HG02885 (cell line): ENCODE results near the gene EPN2.

ENCODE experiments used
- ATAC-seq: cut with Tn5 transposase; IDR thresholded peaks from one replicate; pipeline ENCODE4 v1.9.1; 2021; ENCODE audit warnings: mild to moderate bottlenecking; ENCODE audit not compliant: unreplicated experiment, poor library complexity

The EPN2 gene

DNA sequence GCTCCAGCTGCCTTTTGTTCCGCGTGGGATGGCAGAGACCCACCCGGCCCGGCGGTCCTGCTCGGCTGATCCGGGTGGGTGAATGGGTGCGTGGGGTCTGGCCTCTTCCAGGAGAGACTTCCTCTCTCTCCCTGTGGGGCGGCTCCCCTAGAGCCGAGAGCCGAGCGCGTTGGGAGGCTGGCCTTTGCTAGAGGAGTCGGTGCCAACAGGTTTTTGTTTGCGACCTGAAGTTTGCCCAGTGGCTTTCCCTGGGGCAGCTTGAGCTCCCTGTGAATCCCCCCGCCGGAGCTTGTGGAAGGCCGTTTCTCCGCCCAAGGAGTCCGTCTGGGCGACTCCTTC lies 970 bp downstream of the EPN2 start:
- no peak for ATAC-seq

DNA sequence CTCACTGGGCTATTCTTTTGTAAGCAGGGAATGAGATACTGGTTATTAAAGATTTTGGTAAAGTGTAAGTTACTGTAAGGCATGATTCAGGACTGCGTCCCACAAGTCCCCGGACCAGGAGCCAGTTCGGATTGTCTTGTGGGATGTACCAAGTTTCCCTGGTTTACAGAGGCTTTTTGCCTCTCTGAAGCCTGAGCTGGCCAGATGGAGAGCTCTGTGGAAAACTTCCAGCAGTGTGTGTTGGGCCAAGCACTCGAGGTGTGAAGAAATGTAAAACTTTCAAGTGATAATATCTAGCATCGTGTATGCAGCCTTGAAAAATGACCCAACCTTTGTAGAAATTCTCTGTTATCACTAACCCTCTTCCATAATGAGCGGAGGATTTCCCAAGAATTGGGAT lies 2.4 kb downstream of the EPN2 start:
- ATAC-seq, result no peak

DNA sequence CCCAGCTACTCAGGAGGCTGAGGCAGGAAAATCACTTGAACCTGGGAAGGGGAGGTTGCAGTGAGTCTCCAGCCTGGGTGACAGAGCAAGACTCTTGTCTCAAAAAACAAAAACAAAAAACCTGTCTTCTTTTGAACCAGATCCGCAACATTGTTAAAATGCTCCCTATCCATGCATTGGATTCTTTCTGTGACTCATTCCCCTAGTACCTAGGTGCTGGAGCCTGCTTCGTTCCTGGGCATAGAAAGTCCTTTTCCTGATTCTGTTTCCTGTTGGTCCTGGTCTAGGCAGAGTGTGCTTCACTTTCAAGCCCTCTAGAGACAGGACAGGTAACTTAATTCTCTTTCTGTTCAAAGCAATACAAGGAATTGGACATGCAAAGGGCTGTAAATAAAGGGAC lies 5.2 kb downstream of the EPN2 start:
- ATAC-seq, result no peak

DNA sequence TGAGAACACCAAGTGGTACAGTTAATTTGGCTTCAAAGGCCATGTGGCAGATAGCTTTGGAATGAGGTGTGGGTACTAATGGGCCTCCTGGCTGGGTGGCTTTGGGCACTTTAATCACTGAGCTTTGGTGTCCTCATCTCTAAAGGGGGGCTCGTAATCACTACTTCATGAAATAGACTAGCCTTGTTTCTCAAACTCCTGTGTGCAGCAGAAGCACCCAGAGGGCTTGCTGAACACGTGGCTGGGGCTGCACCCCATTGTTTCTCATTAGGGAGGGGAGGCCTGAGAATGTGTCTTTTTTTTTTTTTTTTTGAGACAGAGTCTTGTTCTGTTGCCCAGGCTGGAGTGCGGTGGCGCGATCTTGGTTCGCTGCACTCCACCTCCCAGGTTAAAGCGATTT lies 5.8 kb downstream of the EPN2 start:
- ATAC-seq, result no peak

DNA sequence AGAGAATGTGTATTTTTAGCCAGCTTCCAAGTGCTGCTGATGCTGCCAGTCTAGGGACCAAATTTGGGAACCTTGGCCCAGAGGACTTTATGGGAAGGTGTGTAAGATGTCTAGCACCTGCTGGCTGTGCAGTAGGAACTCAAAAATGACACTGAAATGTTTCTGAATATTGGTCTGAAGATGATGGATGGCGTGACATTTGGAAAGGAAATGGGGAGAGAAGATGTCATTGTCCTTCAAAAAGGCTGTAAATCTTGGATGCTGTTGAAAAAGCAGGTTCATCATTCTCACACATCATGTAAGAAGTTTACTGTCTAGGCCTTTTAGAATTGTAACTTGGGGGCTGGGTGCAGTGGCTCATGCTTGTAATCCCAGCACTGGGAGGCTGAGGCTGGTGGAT lies 6.7 kb downstream of the EPN2 start:
- no peak for ATAC-seq

DNA sequence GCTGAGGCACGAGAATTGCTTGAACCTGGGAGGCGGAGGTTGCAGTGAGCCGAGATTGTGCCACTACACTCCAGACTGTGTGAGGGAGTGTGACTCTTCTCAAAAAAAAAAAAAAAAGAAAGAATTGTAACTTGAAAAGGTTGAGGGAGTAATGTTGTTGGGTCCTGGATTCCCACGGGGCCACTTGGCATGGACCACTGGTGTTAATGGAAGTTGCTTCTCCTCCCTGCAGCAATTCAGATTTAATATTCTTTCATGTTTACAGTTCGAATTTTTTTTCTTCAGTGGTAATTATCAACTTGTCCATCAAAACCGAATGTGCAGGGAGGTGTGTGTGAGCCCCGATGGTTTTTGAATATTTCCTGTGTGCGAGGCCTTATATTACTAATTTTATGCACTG lies 7.2 kb downstream of the EPN2 start:
- no peak for ATAC-seq

DNA sequence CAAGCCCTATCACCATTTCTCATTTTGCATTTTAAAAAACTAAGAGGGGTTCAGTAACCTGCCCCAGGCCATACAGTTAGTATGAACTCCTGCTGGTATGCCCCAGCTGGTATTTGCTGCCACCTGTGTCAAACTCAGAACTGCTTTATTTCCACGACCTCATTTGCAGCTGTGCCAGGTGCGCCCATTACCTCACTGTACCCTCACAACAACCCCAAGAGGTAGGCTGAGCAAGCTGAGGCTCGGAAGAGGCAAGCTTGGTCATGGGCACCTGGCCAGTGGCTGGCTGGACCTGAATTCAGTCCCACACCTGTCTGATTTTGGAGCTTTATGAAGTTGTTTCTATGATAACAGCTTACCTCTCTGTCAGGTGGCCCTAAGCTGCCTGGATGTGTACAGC lies 7.6 kb downstream of the EPN2 start:
- no peak for ATAC-seq

DNA sequence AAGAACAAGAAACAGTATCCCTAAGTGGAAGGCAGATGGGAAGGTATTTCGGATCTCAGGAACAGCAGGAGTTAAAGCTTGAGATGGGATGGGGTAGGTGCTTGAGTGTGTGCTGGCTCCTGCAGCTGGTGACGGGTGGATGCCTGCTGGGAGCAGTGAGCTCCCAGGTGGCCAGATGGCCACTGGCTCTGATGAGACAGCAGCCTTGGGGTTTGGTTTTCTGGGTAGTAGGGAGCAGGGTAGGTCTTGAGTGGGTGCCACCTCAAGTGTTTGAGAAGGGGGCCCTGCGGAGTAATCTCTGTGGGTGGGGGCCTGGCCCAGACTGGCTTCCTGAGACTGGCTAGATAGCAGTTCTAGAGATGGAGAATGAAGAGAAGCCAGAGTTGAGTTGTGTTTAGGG lies 10.3 kb downstream of the EPN2 start:
- no peak for ATAC-seq

DNA sequence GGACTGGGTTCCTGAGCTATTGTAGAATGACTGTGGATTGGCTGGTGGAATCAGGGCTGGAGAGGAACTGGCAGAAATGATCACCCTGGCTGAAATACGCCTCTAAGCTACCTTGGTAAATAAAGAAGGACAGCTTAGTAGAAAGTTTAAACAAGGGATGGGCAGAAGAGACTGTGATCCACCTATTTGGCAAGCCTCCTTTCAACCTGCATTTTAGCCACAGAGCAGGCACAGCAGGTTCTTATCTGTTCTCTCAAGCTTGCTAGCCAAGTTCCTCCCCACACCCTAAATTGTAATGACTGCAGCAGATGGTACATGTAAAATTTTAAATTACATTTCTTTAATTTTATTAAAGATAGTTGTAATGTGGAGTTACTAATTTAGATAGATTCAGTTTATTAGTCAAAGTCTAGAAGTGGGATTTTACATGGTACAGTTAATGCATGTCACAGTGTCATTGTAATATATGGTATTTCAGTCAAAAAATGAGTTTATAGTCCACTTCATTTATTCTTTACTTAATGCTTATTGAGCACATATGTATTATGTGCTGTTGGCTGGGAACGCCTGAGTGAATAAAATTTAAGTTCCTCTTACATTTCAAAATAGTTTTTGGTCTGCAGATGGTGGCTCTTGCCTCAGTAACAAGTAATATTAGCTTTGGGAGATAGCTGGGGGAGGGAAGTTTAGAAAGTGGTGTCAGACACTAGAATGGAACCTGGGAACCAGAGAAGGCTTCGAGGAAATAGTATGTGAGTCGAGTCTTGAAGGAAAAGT lies 11.2 kb downstream of the EPN2 start:
- no peak for ATAC-seq

DNA sequence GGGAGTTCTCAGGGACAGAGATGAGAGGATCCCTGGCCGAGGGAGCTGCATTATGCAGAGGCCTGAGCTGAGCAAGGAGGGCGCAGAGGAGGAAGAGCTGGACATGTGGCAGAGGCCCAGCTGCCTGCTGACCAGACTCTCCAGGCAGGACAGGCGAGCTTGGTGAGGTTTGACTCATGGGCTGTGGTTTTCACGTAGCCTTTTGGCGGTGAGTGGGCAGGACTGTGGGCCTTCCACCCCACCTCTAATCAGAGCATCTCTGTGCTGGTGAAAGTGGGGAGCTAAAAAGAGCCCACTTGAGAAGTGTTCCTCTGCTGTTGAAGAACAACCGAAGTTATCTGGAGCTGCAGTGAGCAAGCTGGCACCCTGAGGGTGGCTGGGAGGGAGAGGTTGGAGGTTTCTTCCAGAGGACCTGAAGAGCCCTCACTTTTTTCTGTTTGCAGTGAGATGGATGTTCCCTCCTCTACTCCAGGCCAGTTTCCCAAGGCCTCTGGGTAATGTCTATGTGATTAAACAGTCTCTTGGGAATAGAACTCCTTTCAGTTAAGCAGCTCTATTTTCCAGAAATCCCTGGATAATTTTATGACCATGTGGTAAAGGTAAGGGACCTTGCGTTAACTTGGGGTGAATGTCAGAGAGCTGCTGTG lies 11.9 kb downstream of the EPN2 start:
- no peak for ATAC-seq

DNA sequence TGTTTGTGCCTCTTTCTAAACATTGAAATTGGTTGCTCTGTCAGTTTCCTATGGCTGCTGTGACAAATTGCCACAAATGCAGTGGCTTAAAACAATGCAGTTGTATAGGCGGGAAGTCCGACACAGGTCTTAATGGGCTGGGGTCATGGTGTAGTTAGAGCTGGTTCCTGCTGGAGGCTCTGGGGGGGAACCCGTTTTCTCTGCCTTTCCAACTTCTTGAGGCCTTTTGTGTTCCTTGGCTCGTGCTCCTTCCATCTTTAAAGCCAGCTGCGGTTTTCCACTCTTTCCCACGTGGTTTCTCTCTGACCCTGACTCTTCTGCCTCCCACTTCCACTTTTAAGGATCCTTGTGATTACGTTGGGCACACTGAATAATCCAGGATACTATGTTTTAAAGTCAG lies 12.5 kb downstream of the EPN2 start:
- ATAC-seq, result no peak

DNA sequence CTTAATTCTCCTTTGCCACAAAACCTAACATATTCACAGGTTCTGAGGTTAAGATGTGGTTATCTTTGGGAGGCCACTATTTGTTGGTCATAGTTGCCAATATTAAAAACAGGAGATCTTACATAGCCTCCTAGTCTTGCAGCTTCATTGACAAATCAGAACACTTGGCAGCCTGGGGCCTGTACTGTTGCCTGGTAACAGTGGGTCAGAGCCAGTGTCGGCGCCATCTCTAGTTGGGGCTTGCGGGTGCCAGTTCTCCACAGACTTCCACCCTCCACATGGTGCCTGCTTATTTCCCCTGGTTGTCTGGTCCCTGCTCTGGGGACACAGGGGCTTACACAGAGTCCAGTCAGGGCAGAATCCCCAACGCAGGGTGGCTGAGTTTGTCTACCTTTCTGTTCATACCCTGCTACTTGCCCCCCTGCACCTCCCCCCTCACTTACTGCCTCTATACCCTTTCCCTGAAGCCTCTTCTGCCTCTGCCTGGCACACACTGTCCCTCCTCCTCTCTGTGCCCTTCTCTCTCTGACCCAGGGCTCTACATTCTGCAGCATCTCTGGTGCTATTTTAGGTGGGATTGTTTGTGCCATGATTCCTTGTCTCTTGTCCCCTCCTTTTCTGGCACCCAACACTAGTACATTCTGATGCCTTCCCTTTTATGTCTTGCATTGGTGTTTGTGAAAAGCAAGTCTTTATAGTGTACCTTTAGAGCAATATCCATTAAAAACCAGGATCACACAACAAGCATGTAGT lies 13.4 kb downstream of the EPN2 start:
- ATAC-seq, result no peak

DNA sequence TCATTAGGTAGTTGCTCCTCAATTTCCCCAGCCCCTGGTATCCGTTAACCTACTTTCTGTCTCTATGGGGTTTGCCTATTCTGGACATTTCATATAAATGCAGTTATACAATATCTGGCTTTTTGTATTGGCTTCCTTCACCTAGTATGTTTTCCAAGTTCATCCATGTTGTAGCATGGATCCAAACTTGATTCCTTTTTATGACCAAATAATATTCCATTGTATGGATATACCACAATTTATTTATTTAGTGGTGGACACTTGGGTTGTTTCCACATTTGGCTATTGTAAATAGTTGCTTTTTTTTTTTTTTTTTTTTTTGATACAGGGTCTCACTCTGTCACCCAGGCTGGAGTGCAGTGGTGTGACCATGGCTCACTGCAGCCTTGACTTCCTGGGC lies 15.9 kb downstream of the EPN2 start:
- ATAC-seq, result no peak

DNA sequence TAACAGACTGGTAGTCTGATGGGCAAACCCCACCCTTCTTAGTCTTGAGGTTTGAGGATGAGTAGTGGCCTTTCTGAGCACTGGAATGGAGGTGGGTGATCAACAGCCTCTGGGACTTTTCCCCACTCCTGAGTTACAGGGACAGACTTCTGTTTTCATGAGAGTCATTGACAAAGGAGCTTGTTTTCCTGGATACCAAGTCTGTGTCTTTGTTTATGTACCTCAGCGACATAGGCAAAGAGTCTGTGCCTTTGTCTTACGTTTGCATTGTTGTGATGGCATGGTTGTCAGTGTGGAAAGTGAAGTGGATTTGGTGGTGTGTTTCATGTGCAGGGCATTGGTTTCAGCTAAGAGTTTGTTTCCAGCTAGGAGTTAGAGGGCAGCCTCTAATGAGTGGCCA lies 17.5 kb downstream of the EPN2 start:
- no peak for ATAC-seq

DNA sequence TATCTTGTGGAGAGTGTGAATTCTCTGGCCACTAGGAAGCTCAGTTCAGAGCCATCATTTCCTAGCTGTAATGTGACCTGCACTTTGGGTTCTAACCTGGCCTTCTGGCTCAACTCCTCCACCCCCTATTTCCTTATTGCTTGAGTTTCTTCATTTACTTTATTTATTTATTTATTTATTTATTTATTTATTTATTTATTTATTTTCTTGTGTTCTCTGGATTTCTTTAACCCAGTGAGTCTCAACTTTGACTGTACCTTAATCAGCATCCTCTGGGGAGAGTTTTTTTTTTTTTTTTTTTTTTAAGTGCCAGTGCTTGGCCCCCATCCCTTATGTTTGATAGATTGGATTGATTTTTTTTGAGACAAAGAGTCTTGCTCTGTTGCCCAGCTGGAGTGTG lies 18.1 kb downstream of the EPN2 start:
- ATAC-seq, result no peak

DNA sequence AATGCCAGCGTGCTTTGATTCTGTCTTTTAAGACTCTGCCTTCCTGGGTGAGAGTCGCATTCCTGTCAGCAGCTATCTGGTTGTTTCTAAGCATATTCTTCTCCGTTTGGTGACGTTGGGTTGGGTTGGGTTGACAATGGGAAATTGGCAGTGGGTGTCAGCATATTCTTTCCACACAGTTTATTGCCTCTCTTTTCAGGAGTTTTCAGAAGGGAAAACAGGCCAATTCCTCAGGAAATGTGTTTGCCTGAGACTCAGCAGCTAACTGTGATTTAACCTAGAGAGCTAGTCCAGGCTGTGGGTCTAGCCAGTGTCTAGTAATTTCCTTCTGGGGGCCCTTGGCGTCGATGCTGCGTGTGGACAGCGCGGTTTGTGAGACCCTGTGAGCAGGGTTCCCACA lies 21.2 kb downstream of the EPN2 start:
- ATAC-seq, result no peak

DNA sequence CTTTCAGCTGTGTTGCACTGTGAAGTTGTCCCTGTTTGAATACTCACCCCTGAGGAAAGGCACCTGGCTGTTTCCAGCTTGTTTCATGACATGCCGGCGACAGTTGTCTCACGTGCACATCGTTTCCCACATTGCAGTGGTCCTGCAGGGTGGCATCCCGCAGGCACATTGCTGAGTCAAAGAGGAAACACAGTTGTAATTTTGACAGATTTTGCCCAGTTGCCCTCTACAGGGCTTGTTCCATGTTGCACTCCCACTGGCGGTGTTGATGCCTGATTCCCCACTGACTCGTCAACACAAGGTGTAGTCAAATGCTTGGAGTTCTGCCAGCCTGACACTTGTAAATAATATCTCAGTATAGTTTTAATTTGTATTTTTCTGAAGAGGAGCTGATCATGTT lies 23.8 kb downstream of the EPN2 start:
- no peak for ATAC-seq

DNA sequence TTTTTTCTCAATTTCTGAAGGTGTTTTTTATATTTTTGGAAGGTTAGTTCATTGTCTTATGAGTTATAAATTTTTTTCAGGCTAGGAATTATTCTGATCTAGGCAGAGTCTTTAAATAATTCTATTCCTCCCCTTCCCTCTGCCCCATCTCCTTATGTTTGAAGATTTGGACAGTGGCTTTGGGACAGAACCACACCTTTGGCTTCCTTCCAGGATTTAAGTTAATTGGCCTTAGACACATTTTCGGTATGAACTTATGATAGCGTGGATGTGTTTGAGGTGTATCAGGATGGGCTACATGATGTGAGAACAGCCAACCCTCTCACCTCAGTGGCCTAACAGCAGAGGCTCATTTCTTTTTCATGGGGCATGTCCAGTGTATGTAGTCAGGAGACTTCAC lies 24.3 kb downstream of the EPN2 start:
- ATAC-seq, result no peak

DNA sequence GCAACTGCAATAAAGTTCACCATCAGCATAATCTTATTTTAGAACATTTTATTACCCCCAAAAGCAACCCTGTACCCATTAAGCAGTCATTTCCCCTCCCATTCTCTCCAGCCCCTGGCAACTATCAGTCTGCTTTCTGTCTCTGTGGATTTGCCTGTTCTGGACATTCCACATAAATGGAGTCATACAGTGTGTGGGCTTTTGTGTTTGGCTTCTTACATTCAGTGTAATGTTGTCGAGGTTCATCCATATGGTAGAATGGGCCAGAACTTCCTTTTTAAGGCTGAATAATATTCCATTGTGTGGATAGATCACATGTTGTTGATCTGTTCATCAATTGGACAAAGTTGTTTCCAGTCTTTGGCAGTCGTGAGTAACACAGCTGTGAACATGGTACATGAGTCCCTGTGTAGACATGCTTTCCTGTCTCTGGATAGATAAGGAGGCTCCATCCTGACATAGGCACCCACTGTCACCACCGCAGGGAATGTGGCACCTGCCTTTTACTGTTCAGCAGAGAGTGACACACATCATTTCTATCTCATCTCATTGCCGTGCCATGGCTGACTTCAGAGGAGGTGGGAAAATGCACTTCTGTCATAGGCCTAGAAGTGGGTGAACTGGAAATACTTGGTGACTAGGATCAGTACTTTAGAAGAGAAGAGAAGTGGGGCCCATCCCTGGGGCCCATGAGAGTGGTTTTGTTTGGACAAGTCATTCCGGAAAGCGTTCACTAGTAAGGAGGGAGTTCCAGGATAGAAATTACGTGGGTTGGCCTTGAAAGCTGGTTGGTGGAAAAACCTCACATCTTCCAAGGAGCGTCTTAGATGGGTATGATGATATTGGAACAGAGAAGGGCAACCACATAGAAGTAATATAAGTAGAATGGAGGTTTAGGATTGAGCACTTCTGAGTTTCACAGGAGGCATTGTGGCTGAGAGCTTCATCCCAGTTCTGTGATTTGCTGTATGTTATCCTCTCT lies 25.8 kb downstream of the EPN2 start:
- ATAC-seq, result no peak

DNA sequence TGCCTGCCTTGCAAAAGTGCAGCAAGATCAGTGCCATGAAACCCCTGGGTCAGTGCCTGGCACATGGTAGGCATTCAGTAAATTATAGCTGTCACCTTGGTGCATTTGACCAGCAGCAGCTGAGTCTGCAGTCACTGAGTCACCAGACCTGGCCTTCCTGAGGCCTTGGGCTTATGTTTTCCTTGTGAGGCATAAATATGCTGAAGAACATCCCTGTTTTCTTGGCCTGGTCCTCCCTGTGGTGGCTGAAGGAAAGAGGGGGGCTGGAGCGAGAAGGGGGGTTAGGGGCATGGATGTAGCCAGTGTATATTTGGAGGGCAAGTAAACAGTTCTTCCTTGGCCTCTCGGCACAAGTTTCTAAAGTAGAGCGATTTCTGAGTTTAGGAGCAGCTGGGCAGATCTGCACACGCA lies 26.5 kb downstream of the EPN2 start:
- ATAC-seq, result no peak

DNA sequence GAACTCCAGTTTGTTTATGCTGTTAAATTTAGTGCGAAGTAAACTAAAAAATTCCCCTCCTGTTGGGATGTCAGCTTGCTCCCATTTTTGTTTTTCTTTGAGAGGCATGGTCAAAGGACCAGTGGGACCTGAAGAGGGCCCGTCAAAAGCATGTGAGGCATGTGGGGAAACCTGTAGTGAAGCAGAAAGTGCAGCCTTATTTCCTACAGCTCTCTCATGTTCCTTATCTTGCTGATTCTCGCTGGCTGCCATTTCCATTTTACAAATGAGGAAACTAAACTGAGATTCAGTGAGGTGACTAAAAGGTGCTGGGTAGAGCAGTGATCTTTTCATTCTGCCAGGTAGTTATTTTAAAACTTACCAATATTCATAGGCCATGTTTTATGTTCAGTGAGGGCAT lies 27.1 kb downstream of the EPN2 start:
- ATAC-seq, result no peak
